ENCODE results near the gene TSPAN2. TPM values are rescaled to one million over a fixed set of nuclear protein-coding genes. Genes with fewer than 3 reads are reported as not detected.

TSPAN2 gene
- total RNA-seq, 1 donor from 2014 or later: 10.6 TPM

DNA sequence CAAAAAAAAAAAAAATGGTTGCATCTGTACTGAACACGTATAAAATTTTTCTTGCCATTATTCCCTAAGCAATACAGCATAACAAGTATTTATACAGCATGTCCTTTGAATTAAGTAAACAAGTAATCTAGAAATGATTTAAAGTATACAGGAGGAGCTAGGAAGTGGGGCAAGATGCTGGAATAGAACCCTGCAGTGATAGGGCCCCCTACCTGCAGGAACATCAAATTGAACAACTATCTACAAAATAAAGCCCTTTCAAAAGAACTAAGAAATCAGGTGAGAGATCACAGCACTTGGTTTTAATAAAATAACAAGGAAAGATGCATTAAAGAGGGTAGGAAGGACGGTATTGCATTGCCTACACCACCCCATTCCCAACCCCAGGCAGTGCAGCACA is 48.8 kb downstream of the TSPAN2 start:
- H3K4me1 ChIP-seq: no peaks in the 10 kb centered on the region
- no peaks in the 10 kb centered on the region for H3K27me3 ChIP-seq
- H3K27ac ChIP-seq: no peak overlapping the region
- H3K4me3 ChIP-seq: no peak overlapping the region
- intact Hi-C loops (cut with DNase I): no loop called here
- no peak for DNase-seq (ENCODE audit: extremely low spot score in 2 of 2)
- H3K36me3 ChIP-seq: no peaks in the 10 kb centered on the region
- TF ChIP-seq POLR2AphosphoS5 (IDR thresholded peaks at IDR 0.05; ENCODE audit: insufficient read depth in 1 of 2, low read depth in 1 of 2): no peak
- TF ChIP-seq, protein P1, sequence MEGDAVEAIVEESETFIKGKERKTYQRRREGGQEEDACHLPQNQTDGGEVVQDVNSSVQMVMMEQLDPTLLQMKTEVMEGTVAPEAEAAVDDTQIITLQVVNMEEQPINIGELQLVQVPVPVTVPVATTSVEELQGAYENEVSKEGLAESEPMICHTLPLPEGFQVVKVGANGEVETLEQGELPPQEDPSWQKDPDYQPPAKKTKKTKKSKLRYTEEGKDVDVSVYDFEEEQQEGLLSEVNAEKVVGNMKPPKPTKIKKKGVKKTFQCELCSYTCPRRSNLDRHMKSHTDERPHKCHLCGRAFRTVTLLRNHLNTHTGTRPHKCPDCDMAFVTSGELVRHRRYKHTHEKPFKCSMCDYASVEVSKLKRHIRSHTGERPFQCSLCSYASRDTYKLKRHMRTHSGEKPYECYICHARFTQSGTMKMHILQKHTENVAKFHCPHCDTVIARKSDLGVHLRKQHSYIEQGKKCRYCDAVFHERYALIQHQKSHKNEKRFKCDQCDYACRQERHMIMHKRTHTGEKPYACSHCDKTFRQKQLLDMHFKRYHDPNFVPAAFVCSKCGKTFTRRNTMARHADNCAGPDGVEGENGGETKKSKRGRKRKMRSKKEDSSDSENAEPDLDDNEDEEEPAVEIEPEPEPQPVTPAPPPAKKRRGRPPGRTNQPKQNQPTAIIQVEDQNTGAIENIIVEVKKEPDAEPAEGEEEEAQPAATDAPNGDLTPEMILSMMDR (IDR thresholded peaks at IDR 0.05): no peak
- TF ChIP-seq POLR2A (IDR thresholded peaks at IDR 0.05): no peak
- no peaks in the 10 kb centered on the region for H3K9me3 ChIP-seq

DNA sequence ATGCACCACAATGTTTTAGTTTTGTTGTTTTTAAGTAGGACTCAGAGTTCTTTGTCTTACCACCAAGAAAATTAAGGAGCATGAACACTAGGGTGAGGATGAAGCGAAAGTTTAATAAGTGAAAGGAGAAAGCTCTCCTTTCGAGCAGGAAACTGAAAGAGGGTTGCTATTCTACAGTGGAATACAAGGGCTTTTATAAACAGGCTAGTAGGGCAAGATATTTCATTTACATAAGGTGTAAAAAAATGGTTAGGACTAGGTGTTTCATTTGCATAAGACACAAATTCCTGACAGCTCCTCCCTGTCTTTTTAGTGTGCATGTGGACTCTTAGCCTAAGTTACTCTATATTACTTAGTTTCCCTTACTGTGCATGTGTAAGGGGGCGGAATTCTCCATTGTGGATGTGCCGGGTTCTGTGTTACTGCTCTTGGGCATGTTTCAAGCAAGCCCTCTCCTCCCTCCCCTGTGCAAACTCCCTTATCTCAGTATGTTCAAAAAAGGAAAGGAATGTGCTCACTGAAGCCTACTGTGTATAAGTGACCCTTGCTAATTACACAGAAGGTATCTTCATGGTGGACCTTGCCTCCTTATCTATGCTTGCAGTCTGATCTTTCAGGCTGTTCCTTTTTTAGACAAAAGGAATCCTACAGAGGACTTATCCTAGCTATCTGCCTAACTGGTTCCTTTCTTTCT is 52.3 kb downstream of the TSPAN2 start:
- intact Hi-C loops (cut with DNase I): no loop called here
- H3K27ac ChIP-seq: no peak overlapping the region
- TF ChIP-seq, protein P1 (IDR thresholded peaks at IDR 0.05): no peak
- TF ChIP-seq POLR2AphosphoS5 (IDR thresholded peaks at IDR 0.05; ENCODE audit: insufficient read depth in 1 of 2, low read depth in 1 of 2) (no peak), POLR2A (IDR thresholded peaks at IDR 0.05) (no peak)
- no peaks in the 10 kb centered on the region for H3K4me1 ChIP-seq
- H3K9me3 ChIP-seq: no peaks in the 10 kb centered on the region
- no peaks in the 10 kb centered on the region for H3K27me3 ChIP-seq
- H3K36me3 ChIP-seq: no peaks in the 10 kb centered on the region
- H3K4me3 ChIP-seq: no peak overlapping the region
- DNase-seq (ENCODE audit: extremely low spot score in 2 of 2): no peak

DNA sequence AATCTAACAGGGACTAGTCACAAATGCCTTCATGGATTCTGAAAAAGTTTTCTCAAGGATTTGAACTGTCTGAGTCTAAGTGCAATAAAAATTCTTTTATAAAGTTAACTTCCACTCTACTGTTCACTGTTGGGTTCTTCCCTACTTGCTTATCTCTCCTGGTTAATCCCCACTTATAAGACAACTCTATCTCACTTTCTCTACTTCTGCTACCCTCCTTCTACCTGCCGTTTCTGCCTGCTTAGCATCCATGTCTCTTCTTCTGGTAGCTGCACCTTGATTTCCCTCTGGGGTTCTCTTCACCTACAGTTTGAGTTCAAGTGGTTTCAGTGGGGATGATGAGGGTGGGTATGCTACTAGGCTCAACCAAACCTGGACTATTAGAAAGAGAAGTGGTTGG is 53.7 kb downstream of the TSPAN2 start:
- intact Hi-C loops (cut with DNase I): no loop called here
- H3K36me3 ChIP-seq: no peaks in the 10 kb centered on the region
- H3K27ac ChIP-seq: no peak overlapping the region
- no peaks in the 10 kb centered on the region for H3K4me1 ChIP-seq
- no peaks in the 10 kb centered on the region for H3K9me3 ChIP-seq
- no peak for DNase-seq (ENCODE audit: extremely low spot score in 2 of 2)
- no peak for TF ChIP-seq POLR2A (IDR thresholded peaks at IDR 0.05)
- TF ChIP-seq POLR2AphosphoS5 (IDR thresholded peaks at IDR 0.05; ENCODE audit: insufficient read depth in 1 of 2, low read depth in 1 of 2): no peak
- TF ChIP-seq, protein P1 (IDR thresholded peaks at IDR 0.05): no peak
- no peaks in the 10 kb centered on the region for H3K27me3 ChIP-seq
- no peak overlapping the region for H3K4me3 ChIP-seq

GRCh38 chr1:115031595-115031994 is 57.7 kb downstream of the TSPAN2 start:
- H3K9me3 ChIP-seq: no peaks in the 10 kb centered on the region
- H3K4me1 ChIP-seq: no peaks in the 10 kb centered on the region
- intact Hi-C loops (cut with DNase I): no loop called here
- no peak overlapping the region for H3K4me3 ChIP-seq
- H3K36me3 ChIP-seq: no peaks in the 10 kb centered on the region
- no peak for TF ChIP-seq POLR2A (IDR thresholded peaks at IDR 0.05)
- TF ChIP-seq POLR2AphosphoS5 (IDR thresholded peaks at IDR 0.05; ENCODE audit: insufficient read depth in 1 of 2, low read depth in 1 of 2): no peak
- TF ChIP-seq, protein P1 (IDR thresholded peaks at IDR 0.05): no peak
- no peak for DNase-seq (ENCODE audit: extremely low spot score in 2 of 2)
- H3K27me3 ChIP-seq: no peaks in the 10 kb centered on the region
- H3K27ac ChIP-seq: no peak overlapping the region

GRCh38 chr1:115029526-115029925 is 59.8 kb downstream of the TSPAN2 start, which contains the start of gene TSHB:
TSS of gene TSHB (plus strand) at chr1:115029826. CDS start at chr1:115033363, 3,537 bp downstream.
- Histone ChIP-seq H3K36me3 (no peaks in the 10 kb centered on the region), H3K4me1 (no peaks in the 10 kb centered on the region), H3K27ac (no peak within 1 kb of the TSS), H3K9me3 (no peaks in the 10 kb centered on the region), H3K27me3 (no peaks in the 10 kb centered on the region), H3K4me3 (no peak within 1 kb of the TSS)
- intact Hi-C loops (cut with DNase I): no loop called here
- no peak for DNase-seq (ENCODE audit: extremely low spot score in 2 of 2)
- TF ChIP-seq POLR2AphosphoS5 (IDR thresholded peaks at IDR 0.05; ENCODE audit: insufficient read depth in 1 of 2, low read depth in 1 of 2): no peak
- no peak for TF ChIP-seq POLR2A (IDR thresholded peaks at IDR 0.05)
- TF ChIP-seq, protein P1 (IDR thresholded peaks at IDR 0.05): no peak
